Measurements from ENCODE around the gene OR7D2.
"Not testable (repeated sequence)": the region's sequence is repeated elsewhere in the genome, so short reads cannot be mapped to it uniquely, and the experiment has no call there.

Gene OR7D2

GRCh38 chr19:9161427-9161826, 17.4 kb upstream of the OR7D2 start:
- no peak for TF ChIP-seq JUND (IDR thresholded peaks at IDR 0.05; ENCODE audit: low read depth)
- in situ Hi-C loops (cut with HindIII; ENCODE audit: low pct_unique_long_range_greater_than_20kb, low sequenced_read_pairs) = no loop called here
- no peak for DNase-seq (ENCODE audit: low read depth in 1 of 2, low spot score in 1 of 2)

GRCh38 chr19:9165261-9165660, 13.5 kb upstream of the OR7D2 start:
- no peak for TF ChIP-seq JUND (IDR thresholded peaks at IDR 0.05; ENCODE audit: low read depth)
- DNase-seq (ENCODE audit: low read depth in 1 of 2, low spot score in 1 of 2) = no peak
- in situ Hi-C loops (cut with HindIII; ENCODE audit: low pct_unique_long_range_greater_than_20kb, low sequenced_read_pairs) = no loop called here

GRCh38 chr19:9166846-9167245, 11.9 kb upstream of the OR7D2 start:
- TF ChIP-seq JUND (IDR thresholded peaks at IDR 0.05; ENCODE audit: low read depth) = no peak
- DNase-seq (ENCODE audit: low read depth in 1 of 2, low spot score in 1 of 2) = no peak
- in situ Hi-C loops (cut with HindIII; ENCODE audit: low pct_unique_long_range_greater_than_20kb, low sequenced_read_pairs) = no loop called here

DNA sequence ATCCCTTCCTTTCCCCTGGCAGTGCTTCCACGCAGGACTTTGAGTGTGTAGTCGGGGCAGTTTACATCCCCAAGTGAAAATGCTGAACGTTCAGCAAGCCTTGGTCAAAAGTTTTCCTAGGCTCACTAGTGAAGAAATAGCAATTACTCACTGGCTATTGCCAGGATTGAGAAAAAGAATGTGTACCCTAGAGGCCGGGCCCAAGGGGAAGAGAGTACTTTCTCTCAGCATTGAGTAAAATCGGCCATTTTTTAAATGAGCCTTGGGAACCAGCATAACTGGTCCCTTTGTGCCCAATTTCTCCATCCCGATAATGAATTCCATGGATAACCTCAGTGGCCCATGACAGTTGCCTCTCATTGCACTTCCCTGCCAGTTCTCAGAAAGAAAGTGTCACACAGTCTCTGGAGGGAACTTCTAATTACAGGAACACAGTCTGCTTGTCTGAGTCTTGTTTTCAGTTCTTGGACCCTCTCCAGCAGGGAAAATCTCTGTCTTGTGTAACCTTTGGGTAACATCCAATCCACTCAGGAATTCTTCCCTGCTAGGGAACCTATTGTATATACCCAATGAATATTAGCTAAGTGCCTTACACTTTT, 7.3 kb upstream of the OR7D2 start:
- DNase-seq (ENCODE audit: low read depth in 1 of 2, low spot score in 1 of 2) = no peak
- no peak for TF ChIP-seq JUND (IDR thresholded peaks at IDR 0.05; ENCODE audit: low read depth)
- in situ Hi-C loops (cut with HindIII; ENCODE audit: low pct_unique_long_range_greater_than_20kb, low sequenced_read_pairs) = no loop called here

DNA sequence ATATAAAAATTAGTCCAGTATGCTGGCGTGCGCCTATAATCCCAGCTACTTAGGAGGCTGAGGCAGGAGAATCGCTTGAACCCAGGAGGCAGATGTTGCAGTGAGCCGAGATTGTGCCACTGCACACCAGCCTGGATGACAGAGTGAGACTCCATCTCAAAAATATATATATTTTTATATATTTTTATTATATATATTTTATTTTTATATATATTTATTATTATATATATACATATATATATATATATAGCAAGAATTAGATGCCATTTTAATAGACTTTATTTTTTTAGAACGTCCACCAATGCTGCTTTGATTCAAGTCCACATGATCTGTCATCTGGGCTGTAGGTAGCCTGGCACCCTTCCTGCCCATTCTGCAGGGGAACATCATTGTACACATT, 3.5 kb upstream of the OR7D2 start:
- in situ Hi-C loops (cut with HindIII; ENCODE audit: low pct_unique_long_range_greater_than_20kb, low sequenced_read_pairs) = no loop called here
- no peak for DNase-seq (ENCODE audit: low read depth in 1 of 2, low spot score in 1 of 2)
- TF ChIP-seq JUND (IDR thresholded peaks at IDR 0.05; ENCODE audit: low read depth) = no peak

- no peak for TF ChIP-seq JUND (IDR thresholded peaks at IDR 0.05; ENCODE audit: low read depth)
- in situ Hi-C loops (cut with HindIII; ENCODE audit: low pct_unique_long_range_greater_than_20kb, low sequenced_read_pairs) = no loop called here
- DNase-seq (ENCODE audit: low read depth in 1 of 2, low spot score in 1 of 2) = no peak
Observed at GRCh38 chr19:9183000-9183399, 4.2 kb downstream of the OR7D2 start.

DNA sequence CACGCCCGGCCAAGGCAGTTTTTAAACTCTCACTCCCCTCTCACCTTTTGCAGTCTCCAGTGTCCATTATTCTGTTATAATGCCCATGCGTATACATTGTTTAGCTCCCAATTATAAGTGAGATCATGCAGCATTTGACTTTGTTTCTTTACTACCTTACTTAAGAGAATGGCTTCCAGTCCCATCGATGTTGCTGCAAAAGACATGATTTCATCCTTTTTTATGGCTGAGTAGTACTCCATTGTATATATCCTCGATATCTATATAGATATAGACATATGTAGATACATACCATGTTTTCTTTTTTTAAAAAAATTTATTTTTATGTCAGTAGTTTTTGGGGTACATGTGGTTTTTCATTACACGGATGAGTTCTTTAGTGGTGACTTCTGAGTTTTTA, 8.4 kb downstream of the OR7D2 start:
- no peak for DNase-seq (ENCODE audit: low read depth in 1 of 2, low spot score in 1 of 2)
- in situ Hi-C loops (cut with HindIII; ENCODE audit: low pct_unique_long_range_greater_than_20kb, low sequenced_read_pairs) = no loop called here
- no peak for TF ChIP-seq JUND (IDR thresholded peaks at IDR 0.05; ENCODE audit: low read depth)

- no peak for TF ChIP-seq JUND (IDR thresholded peaks at IDR 0.05; ENCODE audit: low read depth)
- in situ Hi-C loops (cut with HindIII; ENCODE audit: low pct_unique_long_range_greater_than_20kb, low sequenced_read_pairs) = no loop called here
- no peak for DNase-seq (ENCODE audit: low read depth in 1 of 2, low spot score in 1 of 2)
Observed at GRCh38 chr19:9189535-9189934, 10.8 kb downstream of the OR7D2 start.

- in situ Hi-C loops (cut with HindIII; ENCODE audit: low pct_unique_long_range_greater_than_20kb, low sequenced_read_pairs) = not testable (repeated sequence)
Observed at GRCh38 chr19:9198044-9198443, 19.3 kb downstream of the OR7D2 start.

DNA sequence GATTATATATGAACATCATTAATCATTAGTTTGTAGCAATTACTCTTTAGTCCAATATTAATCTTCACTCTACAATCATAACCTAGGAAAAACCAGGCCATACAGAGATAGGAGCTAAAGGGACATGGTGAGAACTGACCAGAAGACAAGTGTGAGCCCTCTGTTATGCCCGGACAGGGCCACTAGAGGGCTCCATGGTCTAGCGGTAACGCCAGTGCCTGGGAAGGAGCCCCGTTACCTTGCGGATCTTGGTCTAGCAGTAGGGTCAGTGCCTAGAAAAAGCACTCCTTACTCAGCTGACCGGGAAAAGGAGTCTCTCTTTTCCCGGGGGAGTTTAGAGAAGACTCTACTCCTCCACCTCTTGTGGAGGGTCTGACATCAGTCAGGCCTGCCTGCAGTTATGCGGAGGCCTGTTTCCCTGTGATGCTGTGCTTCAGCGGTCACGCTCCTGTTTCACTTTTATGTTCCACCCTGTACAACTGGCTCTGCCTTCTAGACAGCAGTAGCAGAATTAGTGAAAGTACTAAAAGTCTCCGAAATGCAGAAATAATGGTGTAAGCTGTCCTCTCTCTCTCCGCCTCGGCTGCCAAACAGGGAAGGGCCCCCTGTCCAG, 26.8 kb downstream of the OR7D2 start:
- in situ Hi-C loops (cut with HindIII; ENCODE audit: low pct_unique_long_range_greater_than_20kb, low sequenced_read_pairs) = no loop called here
- TF ChIP-seq JUND (IDR thresholded peaks at IDR 0.05; ENCODE audit: low read depth) = no peak
- DNase-seq (ENCODE audit: low read depth in 1 of 2, low spot score in 1 of 2) = peak; percentile 21 to 69

More at GRCh38 chr19:9198044-9198443, 19.3 kb downstream of the OR7D2 start:
- DNase-seq (ENCODE audit: low read depth in 1 of 2, low spot score in 1 of 2) = not testable (repeated sequence)

- in situ Hi-C loops (cut with HindIII; ENCODE audit: low pct_unique_long_range_greater_than_20kb, low sequenced_read_pairs) = no loop called here
- TF ChIP-seq JUND (IDR thresholded peaks at IDR 0.05; ENCODE audit: low read depth) = no peak
- no peak for DNase-seq (ENCODE audit: low read depth in 1 of 2, low spot score in 1 of 2)
Observed at GRCh38 chr19:9219489-9219888, 40.7 kb downstream of the OR7D2 start, which contains the start of gene OR7D4. TSS of gene OR7D4 (minus strand) at chr19:9219589. CDS start at chr19:9214837, 4,752 bp downstream.
